NCI-H146 treated with DMSO at 0.1 percent for 48 hours (cell line): ENCODE measurements around the gene TRAK1.
A peak's percentile ranks its signal among the peaks of the same experiment; 100 is the strongest.

Source experiments
- DNase-seq: peaks from one replicate; lab custom pipeline; 2025; ENCODE audit not compliant: unreplicated experiment; lab: John Stamatoyannopoulos, UW

Gene TRAK1

GRCh38 chr3:42151596-42152168 lies 60.5 kb downstream of the TRAK1 start:
- DNase-seq: no peak

- no peak for DNase-seq
These were observed 61.0 kb downstream of the TRAK1 start for GRCh38 chr3:42152193-42152592.

- no peak for DNase-seq
These were observed 61.9 kb downstream of the TRAK1 start for GRCh38 chr3:42153039-42153438.

GRCh38 chr3:42157540-42158538 lies 66.7 kb downstream of the TRAK1 start:
- DNase-seq: no peak

- DNase-seq: no peak
These were observed 68.0 kb downstream of the TRAK1 start for GRCh38 chr3:42159147-42159546.

- DNase-seq: peak; percentile 83
These were observed 68.7 kb downstream of the TRAK1 start for GRCh38 chr3:42159706-42160472.

GRCh38 chr3:42161050-42161935 lies 70.1 kb downstream of the TRAK1 start:
- no peak for DNase-seq

- DNase-seq: no peak
These were observed 71.3 kb downstream of the TRAK1 start for GRCh38 chr3:42162462-42162861.

GRCh38 chr3:42163622-42164244 lies 72.6 kb downstream of the TRAK1 start:
- DNase-seq: no peak

GRCh38 chr3:42164656-42165055 lies 73.5 kb downstream of the TRAK1 start:
- DNase-seq: no peak

GRCh38 chr3:42165211-42165610 lies 74.1 kb downstream of the TRAK1 start:
- DNase-seq: no peak

GRCh38 chr3:42166214-42166613 lies 75.1 kb downstream of the TRAK1 start:
- DNase-seq: no peak

GRCh38 chr3:42166662-42167300 lies 75.6 kb downstream of the TRAK1 start:
- DNase-seq: no peak

GRCh38 chr3:42169579-42170120 lies 78.5 kb downstream of the TRAK1 start:
- no peak for DNase-seq

GRCh38 chr3:42172047-42172654 lies 81.0 kb downstream of the TRAK1 start:
- DNase-seq: no peak

- no peak for DNase-seq
These were observed 82.2 kb downstream of the TRAK1 start for GRCh38 chr3:42173307-42173706.

GRCh38 chr3:42174679-42175385 lies 83.7 kb downstream of the TRAK1 start:
- no peak for DNase-seq
